HAP-1 (cell line): ENCODE data around the gene RPP40.

Experiments
- DNase-seq, 2 experiments: peaks; one replicate each; pipeline ENCODE4 v3.0.0-alpha.2; 2016 to 2020; ENCODE audit warnings: low spot score in 2 of 2
- H3K27me3 ChIP-seq: fragments of 250-450 bp; sonication (Bioruptor Pico); 2 replicates; pipeline ENCODE4 v1.5.1; 2020; ENCODE audit warnings: low read depth, mild to moderate bottlenecking, moderate library complexity
- H3K36me3 ChIP-seq: fragments of 250-450 bp; sonication (Bioruptor Pico); replicated peaks from 2 replicates; pipeline ENCODE4 v1.5.1; 2020; ENCODE audit warnings: mild to moderate bottlenecking
- H3K4me1 ChIP-seq: fragments of 250-450 bp; sonication (Bioruptor Pico); 2 replicates; pipeline ENCODE4 v1.5.1; 2020; ENCODE audit warnings: mild to moderate bottlenecking
- H3K4me3 ChIP-seq: fragments of 250-450 bp; sonication (Bioruptor Pico); 2 replicates; pipeline ENCODE4 v1.5.1; 2020; ENCODE audit warnings: mild to moderate bottlenecking, moderate library complexity
- H3K9me3 ChIP-seq: fragments of 250-450 bp; sonication (Bioruptor Pico); 2 replicates; pipeline ENCODE4 v1.5.1; 2020; ENCODE audit warnings: mild to moderate bottlenecking, moderate library complexity
- in situ Hi-C: fragments of 300-500 bp; cut with MboI; formaldehyde crosslinking; loops from 3 replicates; pipeline ENCODE4 v1.14.3; 2020; ENCODE audit warnings: low sequenced_read_pairs, inconsistent platforms, mixed read lengths

The RPP40 gene

GRCh38 chr6:4972438-4972837 lies 31.4 kb downstream of the RPP40 start:
- Histone ChIP-seq H3K27me3 (no peaks in the 10 kb centered on the region), H3K4me3 (no peak overlapping the region), H3K4me1 (peaks cover 4% of the 10 kb centered on the region), H3K9me3 (no peaks in the 10 kb centered on the region; the same call in 1 of the 2 replicates), H3K36me3 (no peaks in the 10 kb centered on the region)
- DNase-seq: no peak
- in situ Hi-C loops: no loop called here

- in situ Hi-C loops: no loop called here
- Histone ChIP-seq H3K4me1 (peaks cover 7% of the 10 kb centered on the region), H3K27me3 (no peaks in the 10 kb centered on the region), H3K4me3 (no peak overlapping the region), H3K9me3 (no peaks in the 10 kb centered on the region), H3K36me3 (no peaks in the 10 kb centered on the region)
- no peak for DNase-seq
Measured at GRCh38 chr6:4971851-4972250, 32.0 kb downstream of the RPP40 start.

- no peaks in the 10 kb centered on the region for H3K36me3 ChIP-seq
- no peak overlapping the region for H3K4me3 ChIP-seq
- H3K4me1 ChIP-seq: peaks cover 7% of the 10 kb centered on the region
- in situ Hi-C loops: no loop called here
- H3K9me3 ChIP-seq: no peaks in the 10 kb centered on the region
- DNase-seq: no peak
- no peaks in the 10 kb centered on the region for H3K27me3 ChIP-seq
Measured at GRCh38 chr6:4970739-4971395, 33.0 kb downstream of the RPP40 start.

- no peaks in the 10 kb centered on the region for H3K9me3 ChIP-seq
- in situ Hi-C loops: no loop called here
Measured at GRCh38 chr6:4969609-4970285, 34.1 kb downstream of the RPP40 start.

GRCh38 chr6:4967301-4968030 lies 36.4 kb downstream of the RPP40 start:
- H3K27me3 ChIP-seq: no peaks in the 10 kb centered on the region
- in situ Hi-C loops: no loop called here
- H3K4me1 ChIP-seq: peaks cover 13% of the 10 kb centered on the region
- H3K4me3 ChIP-seq: no peak overlapping the region
- peak in 1 of 2 experiments; percentile 38 for DNase-seq
- H3K9me3 ChIP-seq: no peaks in the 10 kb centered on the region
- H3K36me3 ChIP-seq: no peaks in the 10 kb centered on the region

More at GRCh38 chr6:4969609-4970285, 34.1 kb downstream of the RPP40 start:
- no peak for DNase-seq
- Histone ChIP-seq H3K27me3 (no peaks in the 10 kb centered on the region), H3K4me3 (no peak overlapping the region), H3K4me1 (peaks cover 13% of the 10 kb centered on the region), H3K36me3 (no peaks in the 10 kb centered on the region)

GRCh38 chr6:4965562-4966389 lies 38.1 kb downstream of the RPP40 start:
- in situ Hi-C loops: no loop called here
- Histone ChIP-seq H3K36me3 (no peaks in the 10 kb centered on the region), H3K4me3 (no peak overlapping the region), H3K9me3 (no peaks in the 10 kb centered on the region), H3K4me1 (peaks cover 13% of the 10 kb centered on the region), H3K27me3 (no peaks in the 10 kb centered on the region)
- DNase-seq: no peak

GRCh38 chr6:4964675-4965561 lies 38.9 kb downstream of the RPP40 start:
- no peaks in the 10 kb centered on the region for H3K36me3 ChIP-seq
- peak in 1 of 2 experiments; percentile 45 for DNase-seq
- in situ Hi-C loops: no loop called here

GRCh38 chr6:4962905-4963304 lies 40.9 kb downstream of the RPP40 start:
- Histone ChIP-seq H3K36me3 (no peaks in the 10 kb centered on the region), H3K4me3 (no peak overlapping the region), H3K9me3 (no peaks in the 10 kb centered on the region), H3K27me3 (no peaks in the 10 kb centered on the region), H3K4me1 (peaks cover 16% of the 10 kb centered on the region)
- in situ Hi-C loops: no loop called here
- DNase-seq: no peak

More at GRCh38 chr6:4964675-4965561, 38.9 kb downstream of the RPP40 start:
- Histone ChIP-seq H3K27me3 (no peaks in the 10 kb centered on the region), H3K9me3 (no peaks in the 10 kb centered on the region), H3K4me1 (peaks cover 13% of the 10 kb centered on the region), H3K4me3 (no peak overlapping the region)

GRCh38 chr6:4961322-4962168 lies 42.3 kb downstream of the RPP40 start:
- DNase-seq: no peak
- Histone ChIP-seq H3K27me3 (no peaks in the 10 kb centered on the region), H3K36me3 (no peaks in the 10 kb centered on the region), H3K4me1 (peaks cover 8% of the 10 kb centered on the region), H3K9me3 (no peaks in the 10 kb centered on the region), H3K4me3 (no peak overlapping the region)
- in situ Hi-C loops: no loop called here

GRCh38 chr6:4958624-4959023 lies 45.2 kb downstream of the RPP40 start:
- H3K27me3 ChIP-seq: no peaks in the 10 kb centered on the region
- in situ Hi-C loops: no loop called here
- no peaks in the 10 kb centered on the region for H3K9me3 ChIP-seq
- H3K4me1 ChIP-seq: peaks cover 3% of the 10 kb centered on the region
- H3K36me3 ChIP-seq: peaks cover 13% of the 10 kb centered on the region; the same call in 1 of the 2 replicates
- H3K4me3 ChIP-seq: no peak overlapping the region
- DNase-seq: peak in 1 of 2 experiments; percentile 15

- Histone ChIP-seq H3K27me3 (no peaks in the 10 kb centered on the region), H3K4me3 (no peak overlapping the region), H3K36me3 (peaks cover 13% of the 10 kb centered on the region; the same call in 1 of the 2 replicates), H3K9me3 (no peaks in the 10 kb centered on the region), H3K4me1 (peaks cover 3% of the 10 kb centered on the region)
- in situ Hi-C loops: no loop called here
- DNase-seq: no peak
Measured at GRCh38 chr6:4957521-4958231, 46.2 kb downstream of the RPP40 start.
